ENCODE data around the gene CDH13.

Gene CDH13

DNA sequence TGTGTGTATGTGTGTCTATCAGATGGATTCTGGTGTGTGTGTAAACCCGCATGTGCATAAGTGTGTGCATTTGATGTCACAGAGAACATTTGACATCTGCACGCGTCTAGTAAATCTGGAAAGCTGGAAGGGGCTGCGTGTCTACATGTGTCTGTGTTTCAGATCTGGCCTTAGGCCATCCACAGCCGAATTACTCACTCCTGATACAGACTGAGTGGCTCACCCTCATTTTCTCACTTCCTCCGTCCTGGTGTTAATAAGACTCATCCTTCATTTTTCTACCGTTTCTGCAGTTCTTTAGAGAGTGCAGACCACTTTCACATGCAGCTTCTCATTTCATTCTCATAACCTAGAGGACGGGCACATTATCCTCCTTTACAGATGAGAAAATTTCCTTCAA lies 491.6 kb downstream of the CDH13 start:
- no peak overlapping the region for H3K9ac ChIP-seq (ENCODE audit: low read length)
- H3K36me3 ChIP-seq (ENCODE audit: control insufficient read depth in 1 of 2, insufficient read depth in 2 of 2, low read depth in 1 of 2, low read length in 2 of 2): no peaks in the 10 kb centered on the region
- H3K4me1 ChIP-seq (ENCODE audit: control insufficient read depth, insufficient read depth, low read depth, low read length): no peaks in the 10 kb centered on the region
- no peak overlapping the region for H3K23ac ChIP-seq (ENCODE audit: low read length in 2 of 2)
- no peak overlapping the region for H3K27ac ChIP-seq (ENCODE audit: low read length, poor library complexity, severe bottlenecking)
- H3K18ac ChIP-seq (ENCODE audit: low read depth in 1 of 2, low read length in 2 of 2): no peak overlapping the region
- no peak overlapping the region for H2BK5ac ChIP-seq (ENCODE audit: low read depth, low read length, poor library complexity, severe bottlenecking)
- no peak overlapping the region for H2BK15ac ChIP-seq (ENCODE audit: low read depth, poor library complexity, severe bottlenecking)
- H3K27me3 ChIP-seq (ENCODE audit: control insufficient read depth in 1 of 2, insufficient read depth in 1 of 2, low read length in 2 of 2): no peaks in the 10 kb centered on the region
- H2BK120ac ChIP-seq (ENCODE audit: low read depth, low read length): no peak overlapping the region
- no peak overlapping the region for H4K91ac ChIP-seq (ENCODE audit: low read length)
- H2BK12ac ChIP-seq (ENCODE audit: low read length in 2 of 2): no peak overlapping the region
- peaks cover 4% of the 10 kb centered on the region for H3K79me1 ChIP-seq (replicated peaks; ENCODE audit: low read length, poor library complexity, severe bottlenecking)
- H3K4me2 ChIP-seq (ENCODE audit: low read length, poor library complexity, severe bottlenecking): no peak overlapping the region
- DNase-seq: no peak
- H4K8ac ChIP-seq (ENCODE audit: low read length): no peak overlapping the region
- H2AFZ ChIP-seq (ENCODE audit: low read depth, low read length): no peak overlapping the region
- H3K14ac ChIP-seq (ENCODE audit: low read length in 2 of 2): no peak overlapping the region
- no peak overlapping the region for H3K4ac ChIP-seq (ENCODE audit: low read depth in 1 of 2, low read length in 2 of 2)
- H2AK5ac ChIP-seq (ENCODE audit: low read length, severe bottlenecking): no peak overlapping the region
- H3K9me3 ChIP-seq (ENCODE audit: control insufficient read depth, low read length): no peaks in the 10 kb centered on the region
- WGBS: 75% methylated on average over 8 of the region's 8 CpGs
- H3K4me3 ChIP-seq (ENCODE audit: insufficient read depth in 1 of 2, low read depth in 1 of 2, low read length in 2 of 2): no peak overlapping the region

DNA sequence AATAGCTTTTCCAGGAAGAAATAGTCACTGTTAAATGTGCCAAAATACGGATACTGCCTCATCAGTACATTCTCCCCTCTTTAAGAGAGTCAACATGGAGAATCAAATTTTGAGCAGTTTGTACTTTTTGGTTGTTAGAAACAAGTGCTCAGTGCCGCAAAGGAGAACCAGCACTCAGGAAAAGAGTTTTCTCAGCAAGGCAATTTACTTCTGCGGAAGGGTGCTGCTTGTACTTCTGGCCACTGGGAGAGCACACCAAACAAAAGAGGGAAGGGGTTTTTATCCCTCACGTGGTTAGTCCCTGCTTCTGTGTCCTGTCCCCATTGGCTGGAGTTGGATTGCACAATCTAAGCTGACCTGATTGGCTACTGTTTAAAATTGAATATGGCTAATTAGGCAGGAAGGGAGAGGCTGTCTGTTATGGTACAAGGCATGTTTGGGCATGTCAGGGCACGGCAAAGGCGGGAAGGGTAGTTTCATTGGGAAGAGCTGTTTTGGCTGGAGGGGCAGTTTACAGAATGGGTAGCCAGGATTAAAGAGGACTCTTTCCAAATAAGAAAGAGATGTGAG lies 499.3 kb downstream of the CDH13 start:
- no peak overlapping the region for H2BK5ac ChIP-seq (ENCODE audit: low read depth, low read length, poor library complexity, severe bottlenecking)
- H3K14ac ChIP-seq (ENCODE audit: low read length in 2 of 2): no peak overlapping the region
- WGBS: 95% methylated on average over 5 of the region's 6 CpGs

DNA sequence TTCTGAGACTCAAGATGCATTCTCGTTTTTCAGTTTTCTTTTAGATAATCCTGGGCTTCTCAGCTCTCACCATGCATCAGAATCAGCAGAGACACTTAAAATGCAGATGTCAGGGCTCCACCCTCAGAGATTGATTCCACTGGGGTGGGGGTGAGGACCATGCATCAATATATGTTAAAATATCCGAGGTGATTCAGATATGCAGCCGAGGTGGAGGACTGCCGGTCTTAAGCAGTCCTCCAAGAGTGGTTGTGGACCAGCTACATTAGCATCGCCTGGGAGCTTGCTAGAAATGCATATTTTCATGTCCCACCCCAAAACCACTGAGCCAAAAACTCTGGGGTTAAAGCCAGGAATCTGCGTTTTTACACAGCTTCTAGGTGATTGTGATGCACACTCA lies 501.3 kb downstream of the CDH13 start:
- Histone ChIP-seq H4K91ac (ENCODE audit: low read length) (no peak overlapping the region), H2AFZ (ENCODE audit: low read depth, low read length) (no peak overlapping the region), H2BK15ac (ENCODE audit: low read depth, poor library complexity, severe bottlenecking) (no peak overlapping the region), H2BK5ac (ENCODE audit: low read depth, low read length, poor library complexity, severe bottlenecking) (no peak overlapping the region), H3K4me1 (ENCODE audit: control insufficient read depth, insufficient read depth, low read depth, low read length) (no peaks in the 10 kb centered on the region), H2AK5ac (ENCODE audit: low read length, severe bottlenecking) (no peak overlapping the region), H3K27ac (ENCODE audit: low read length, poor library complexity, severe bottlenecking) (no peak overlapping the region), H3K4ac (ENCODE audit: low read depth in 1 of 2, low read length in 2 of 2) (no peak overlapping the region), H3K9me3 (ENCODE audit: control insufficient read depth, low read length) (peaks cover 29% of the 10 kb centered on the region), H2BK12ac (ENCODE audit: low read length in 2 of 2) (no peak overlapping the region), H3K36me3 (ENCODE audit: control insufficient read depth in 1 of 2, insufficient read depth in 2 of 2, low read depth in 1 of 2, low read length in 2 of 2) (peaks cover 0 to 6% of the 10 kb centered on the region in 2 experiments), H3K4me3 (ENCODE audit: insufficient read depth in 1 of 2, low read depth in 1 of 2, low read length in 2 of 2) (no peak overlapping the region), H2BK120ac (ENCODE audit: low read depth, low read length) (no peak overlapping the region), H3K14ac (ENCODE audit: low read length in 2 of 2) (no peak overlapping the region), H3K18ac (ENCODE audit: low read depth in 1 of 2, low read length in 2 of 2) (no peak overlapping the region), H4K8ac (ENCODE audit: low read length) (no peak overlapping the region), H3K9ac (ENCODE audit: low read length) (no peak overlapping the region), H3K23ac (ENCODE audit: low read length in 2 of 2) (no peak overlapping the region), H3K4me2 (ENCODE audit: low read length, poor library complexity, severe bottlenecking) (no peak overlapping the region), H3K27me3 (ENCODE audit: control insufficient read depth in 1 of 2, insufficient read depth in 1 of 2, low read length in 2 of 2) (no peaks in the 10 kb centered on the region), H3K79me1 (replicated peaks; ENCODE audit: low read length, poor library complexity, severe bottlenecking) (peaks cover 1% of the 10 kb centered on the region)
- WGBS: 98% methylated on average over 6 of the region's 6 CpGs
- DNase-seq: no peak

More for the DNA sequence above, 499.3 kb downstream of the CDH13 start:
- no peak overlapping the region for H4K8ac ChIP-seq (ENCODE audit: low read length)
- no peak overlapping the region for H4K91ac ChIP-seq (ENCODE audit: low read length)
- peaks cover 0 to 6% of the 10 kb centered on the region in 2 experiments for H3K36me3 ChIP-seq (ENCODE audit: control insufficient read depth in 1 of 2, insufficient read depth in 2 of 2, low read depth in 1 of 2, low read length in 2 of 2)
- H3K4me2 ChIP-seq (ENCODE audit: low read length, poor library complexity, severe bottlenecking): no peak overlapping the region
- H2BK120ac ChIP-seq (ENCODE audit: low read depth, low read length): no peak overlapping the region
- H3K79me1 ChIP-seq (replicated peaks; ENCODE audit: low read length, poor library complexity, severe bottlenecking): peaks cover 1% of the 10 kb centered on the region
- H3K27me3 ChIP-seq (ENCODE audit: control insufficient read depth in 1 of 2, insufficient read depth in 1 of 2, low read length in 2 of 2): no peaks in the 10 kb centered on the region
- H3K4me1 ChIP-seq (ENCODE audit: control insufficient read depth, insufficient read depth, low read depth, low read length): no peaks in the 10 kb centered on the region
- H3K23ac ChIP-seq (ENCODE audit: low read length in 2 of 2): no peak overlapping the region
- H2BK15ac ChIP-seq (ENCODE audit: low read depth, poor library complexity, severe bottlenecking): no peak overlapping the region
- H3K4ac ChIP-seq (ENCODE audit: low read depth in 1 of 2, low read length in 2 of 2): no peak overlapping the region
- DNase-seq: no peak
- no peak overlapping the region for H3K4me3 ChIP-seq (ENCODE audit: insufficient read depth in 1 of 2, low read depth in 1 of 2, low read length in 2 of 2)
- H2AFZ ChIP-seq (ENCODE audit: low read depth, low read length): no peak overlapping the region
- H3K9ac ChIP-seq (ENCODE audit: low read length): no peak overlapping the region
- no peak overlapping the region for H3K18ac ChIP-seq (ENCODE audit: low read depth in 1 of 2, low read length in 2 of 2)
- H3K9me3 ChIP-seq (ENCODE audit: control insufficient read depth, low read length): peaks cover 29% of the 10 kb centered on the region
- no peak overlapping the region for H3K27ac ChIP-seq (ENCODE audit: low read length, poor library complexity, severe bottlenecking)
- no peak overlapping the region for H2AK5ac ChIP-seq (ENCODE audit: low read length, severe bottlenecking)
- no peak overlapping the region for H2BK12ac ChIP-seq (ENCODE audit: low read length in 2 of 2)

DNA sequence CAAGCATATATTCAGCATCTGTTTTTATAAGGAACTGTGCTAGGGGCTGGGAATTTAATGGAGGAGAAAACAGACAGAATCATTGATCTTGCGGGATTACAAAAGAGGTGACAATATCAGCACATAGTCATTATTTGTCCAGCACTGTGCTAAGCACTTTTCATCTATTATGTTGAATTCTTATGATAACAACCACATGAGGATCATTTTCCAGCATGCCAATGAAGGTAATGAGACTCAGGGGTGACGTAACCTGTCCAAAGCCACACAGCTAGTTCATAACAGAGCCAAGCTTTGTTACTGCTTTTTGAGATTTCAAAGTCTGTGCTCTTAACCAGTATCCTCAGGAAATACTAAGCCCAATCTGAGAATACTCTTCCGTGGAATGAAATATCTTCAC lies 503.3 kb downstream of the CDH13 start:
- H2AK5ac ChIP-seq (ENCODE audit: low read length, severe bottlenecking): no peak overlapping the region
- no peak overlapping the region for H2AFZ ChIP-seq (ENCODE audit: low read depth, low read length)
- 94% methylated on average over 3 of the region's 3 CpGs for WGBS
- no peak overlapping the region for H3K9ac ChIP-seq (ENCODE audit: low read length)
- no peak overlapping the region for H3K18ac ChIP-seq (ENCODE audit: low read depth in 1 of 2, low read length in 2 of 2)
- H3K79me1 ChIP-seq (replicated peaks; ENCODE audit: low read length, poor library complexity, severe bottlenecking): peaks cover 1% of the 10 kb centered on the region
- H3K9me3 ChIP-seq (ENCODE audit: control insufficient read depth, low read length): peaks cover 23% of the 10 kb centered on the region
- peaks cover 0 to 3% of the 10 kb centered on the region in 2 experiments for H3K36me3 ChIP-seq (ENCODE audit: control insufficient read depth in 1 of 2, insufficient read depth in 2 of 2, low read depth in 1 of 2, low read length in 2 of 2)
- H3K4ac ChIP-seq (ENCODE audit: low read depth in 1 of 2, low read length in 2 of 2): no peak overlapping the region
- H3K4me1 ChIP-seq (ENCODE audit: control insufficient read depth, insufficient read depth, low read depth, low read length): no peaks in the 10 kb centered on the region
- H3K4me2 ChIP-seq (ENCODE audit: low read length, poor library complexity, severe bottlenecking): no peak overlapping the region
- H3K27ac ChIP-seq (ENCODE audit: low read length, poor library complexity, severe bottlenecking): no peak overlapping the region
- no peak overlapping the region for H3K14ac ChIP-seq (ENCODE audit: low read length in 2 of 2)
- H4K8ac ChIP-seq (ENCODE audit: low read length): no peak overlapping the region
- no peak overlapping the region for H2BK120ac ChIP-seq (ENCODE audit: low read depth, low read length)
- H3K27me3 ChIP-seq (ENCODE audit: control insufficient read depth in 1 of 2, insufficient read depth in 1 of 2, low read length in 2 of 2): no peaks in the 10 kb centered on the region
- H4K91ac ChIP-seq (ENCODE audit: low read length): no peak overlapping the region
- H2BK12ac ChIP-seq (ENCODE audit: low read length in 2 of 2): no peak overlapping the region
- H2BK5ac ChIP-seq (ENCODE audit: low read depth, low read length, poor library complexity, severe bottlenecking): no peak overlapping the region
- no peak for DNase-seq
- no peak overlapping the region for H2BK15ac ChIP-seq (ENCODE audit: low read depth, poor library complexity, severe bottlenecking)
- H3K4me3 ChIP-seq (ENCODE audit: insufficient read depth in 1 of 2, low read depth in 1 of 2, low read length in 2 of 2): no peak overlapping the region
- no peak overlapping the region for H3K23ac ChIP-seq (ENCODE audit: low read length in 2 of 2)
